Cerebellar nuclear complex (tissue), 1 donor: ENCODE measurements around the gene GALNTL6.
"Not testable (repeated sequence)": the region's sequence is repeated elsewhere in the genome, so short reads cannot be mapped to it uniquely, and the experiment has no call there.

Experiments
- DNase-seq, 2 experiments: peaks; one replicate each; lab custom pipeline; 2025; lab: John Stamatoyannopoulos, UW

The GALNTL6 gene

DNA sequence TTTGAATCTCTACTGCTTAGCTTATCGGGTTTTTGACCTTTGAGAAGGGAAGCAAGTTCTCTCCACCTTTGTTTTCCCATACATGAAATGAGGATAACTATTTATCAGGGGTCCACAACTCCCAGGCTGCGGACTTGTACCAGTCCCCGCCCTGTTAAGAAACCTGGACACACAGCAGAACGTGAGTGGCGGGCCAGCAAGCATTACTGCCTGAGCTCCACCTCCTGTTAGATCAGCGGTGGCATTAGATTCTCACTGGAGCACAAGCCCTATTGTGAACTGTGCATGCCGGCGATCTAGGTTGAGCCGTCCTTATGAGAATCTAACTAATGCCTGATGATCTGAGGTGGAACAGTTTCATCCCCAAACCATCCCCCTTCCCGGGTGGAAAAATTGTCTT, 579.5 kb downstream of the GALNTL6 start:
- DNase-seq = no peak

DNA sequence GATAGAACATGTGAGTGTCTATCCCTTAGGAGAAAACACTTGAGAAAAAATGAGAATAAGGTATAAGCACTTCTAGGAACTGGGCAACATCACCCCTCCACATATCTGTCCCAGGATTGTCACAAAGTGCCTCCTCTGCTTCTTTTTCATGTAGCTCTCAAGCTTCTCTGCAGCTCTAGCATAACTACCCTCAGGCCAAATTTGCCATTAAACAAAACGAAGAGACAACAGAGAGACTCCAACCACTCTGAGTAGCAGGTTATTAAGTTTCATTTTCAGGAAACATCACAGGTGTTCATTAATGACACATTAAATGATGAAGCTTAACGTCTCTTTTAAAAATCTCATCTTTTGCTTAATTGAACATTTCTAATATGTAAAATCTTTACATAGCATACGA, 580.0 kb downstream of the GALNTL6 start:
- no peak for DNase-seq

DNA sequence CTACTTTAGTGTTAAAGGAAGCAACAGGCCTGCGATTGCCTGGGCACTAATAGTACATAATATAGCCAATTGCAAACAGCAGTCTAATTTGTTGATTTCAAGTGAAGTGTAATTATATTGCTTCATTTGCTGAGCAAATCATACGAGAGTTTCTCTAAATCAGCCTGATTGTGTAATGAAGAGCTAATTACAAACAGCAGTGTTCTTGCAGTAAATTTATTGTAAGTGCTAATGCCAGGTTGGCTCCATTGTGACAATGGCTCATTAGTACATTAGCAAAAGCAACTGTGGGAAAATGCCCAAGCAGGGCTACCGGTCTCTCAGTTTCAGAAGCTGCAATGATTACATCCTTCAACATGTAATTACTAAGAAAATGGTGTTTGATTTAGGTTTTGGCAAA, 591.5 kb downstream of the GALNTL6 start:
- DNase-seq = no peak

DNA sequence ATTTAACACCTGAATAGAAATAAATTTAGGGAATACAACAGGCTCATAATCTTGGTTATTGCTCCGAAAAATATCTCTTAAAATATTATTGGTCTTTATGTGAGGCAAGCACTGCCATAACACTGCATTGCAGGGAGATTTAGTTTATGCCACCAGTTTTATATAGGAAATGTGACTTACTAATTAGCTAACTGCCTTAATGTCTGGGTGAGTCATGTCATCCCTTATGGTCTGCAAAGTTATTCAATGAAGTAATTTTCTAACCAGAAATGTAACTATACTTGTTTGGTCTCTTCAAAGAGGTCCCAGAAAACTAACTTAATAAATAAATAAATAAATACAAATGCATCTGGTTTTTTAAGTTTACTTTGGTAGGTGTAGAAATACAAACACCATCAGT, 597.2 kb downstream of the GALNTL6 start:
- no peak for DNase-seq

DNA sequence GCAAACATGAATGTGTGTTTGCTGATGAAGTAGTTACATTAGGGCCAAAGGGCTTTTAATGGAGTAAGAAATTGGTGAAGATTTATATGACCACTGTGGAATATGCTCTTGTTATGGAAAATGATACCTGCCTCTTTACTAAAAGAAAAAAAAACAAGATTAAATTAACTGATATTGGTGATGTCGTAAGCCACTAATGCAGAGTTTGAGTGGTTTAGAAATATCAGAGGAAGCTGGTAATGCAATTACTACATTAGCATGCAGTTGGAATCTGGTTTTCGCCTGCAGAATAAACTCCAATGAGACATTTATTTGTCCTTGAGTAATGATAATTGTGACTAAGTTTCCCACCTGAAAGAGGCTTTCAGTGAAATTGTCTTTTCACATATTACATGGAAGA, 597.9 kb downstream of the GALNTL6 start:
- DNase-seq = no peak

DNA sequence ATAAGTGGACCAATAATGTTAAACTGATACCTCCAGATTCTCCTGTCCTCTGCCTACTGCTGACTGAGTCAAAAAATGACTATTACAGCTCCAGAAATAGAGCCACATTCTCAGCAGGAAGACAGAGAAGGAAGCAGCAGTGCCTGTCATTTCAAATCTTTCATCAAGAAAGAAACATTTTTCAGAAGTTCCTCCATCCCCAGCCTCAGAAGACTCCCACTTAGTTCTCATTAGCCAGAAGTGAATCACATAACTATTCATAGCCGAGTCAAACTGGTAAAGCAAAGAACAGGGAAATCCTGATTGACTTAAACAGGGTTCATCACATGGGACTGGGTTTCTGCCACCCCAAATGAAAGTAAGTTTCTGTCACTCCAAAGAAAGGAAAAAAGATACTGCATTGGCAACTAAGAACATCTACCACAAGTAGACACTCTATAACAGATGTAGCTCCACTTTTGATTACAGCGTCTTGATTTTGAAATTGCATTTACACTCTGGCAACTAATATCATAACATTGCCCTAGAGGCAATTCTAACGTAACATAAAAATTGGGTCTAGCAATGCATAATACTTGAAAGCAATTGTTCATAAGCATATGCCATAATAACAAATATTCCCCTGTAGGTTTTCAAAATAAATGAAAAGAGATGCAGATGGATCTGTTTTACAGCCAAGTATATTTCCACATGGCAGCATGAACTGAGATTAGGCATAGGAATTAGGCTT, 599.8 kb downstream of the GALNTL6 start:
- DNase-seq = no peak

DNA sequence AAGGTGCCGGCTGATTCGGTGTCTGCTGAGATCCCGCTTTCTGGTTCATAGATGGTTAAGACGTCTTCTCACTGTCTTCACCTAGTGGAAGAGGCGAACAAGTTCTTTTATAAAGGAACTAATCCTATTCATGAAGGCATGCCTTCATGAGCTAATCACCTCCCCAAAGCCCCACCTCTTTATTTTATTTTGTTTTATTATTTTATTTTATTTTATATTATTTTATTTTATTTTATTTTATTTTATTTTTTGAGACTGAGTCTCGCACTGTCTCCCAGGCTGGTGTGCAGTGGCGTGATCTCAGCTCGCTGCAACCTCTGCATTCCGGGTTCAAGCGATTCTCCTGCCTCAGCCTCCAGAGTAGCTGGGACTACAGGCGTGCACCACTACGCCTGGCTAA, 615.8 kb downstream of the GALNTL6 start:
- DNase-seq = not testable (repeated sequence)

DNA sequence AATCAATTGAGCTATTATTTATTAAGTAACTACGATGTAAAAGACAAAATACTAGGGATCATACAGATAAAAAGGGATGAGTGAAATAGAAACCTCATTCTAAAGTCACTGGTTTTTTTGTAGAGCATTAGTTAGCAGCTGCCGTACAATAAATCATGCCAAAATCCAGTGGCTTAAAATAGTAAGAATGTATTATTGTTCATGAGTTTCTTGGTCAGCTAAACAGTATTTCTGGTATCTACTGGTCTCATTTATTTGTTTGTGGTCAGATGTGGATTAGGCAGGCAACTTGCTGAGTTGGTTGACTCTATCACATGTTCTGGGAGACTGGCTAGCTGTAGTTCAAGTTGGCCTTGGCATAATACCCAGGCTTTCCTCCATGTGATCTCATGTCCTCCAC, 667.3 kb downstream of the GALNTL6 start:
- no peak for DNase-seq

DNA sequence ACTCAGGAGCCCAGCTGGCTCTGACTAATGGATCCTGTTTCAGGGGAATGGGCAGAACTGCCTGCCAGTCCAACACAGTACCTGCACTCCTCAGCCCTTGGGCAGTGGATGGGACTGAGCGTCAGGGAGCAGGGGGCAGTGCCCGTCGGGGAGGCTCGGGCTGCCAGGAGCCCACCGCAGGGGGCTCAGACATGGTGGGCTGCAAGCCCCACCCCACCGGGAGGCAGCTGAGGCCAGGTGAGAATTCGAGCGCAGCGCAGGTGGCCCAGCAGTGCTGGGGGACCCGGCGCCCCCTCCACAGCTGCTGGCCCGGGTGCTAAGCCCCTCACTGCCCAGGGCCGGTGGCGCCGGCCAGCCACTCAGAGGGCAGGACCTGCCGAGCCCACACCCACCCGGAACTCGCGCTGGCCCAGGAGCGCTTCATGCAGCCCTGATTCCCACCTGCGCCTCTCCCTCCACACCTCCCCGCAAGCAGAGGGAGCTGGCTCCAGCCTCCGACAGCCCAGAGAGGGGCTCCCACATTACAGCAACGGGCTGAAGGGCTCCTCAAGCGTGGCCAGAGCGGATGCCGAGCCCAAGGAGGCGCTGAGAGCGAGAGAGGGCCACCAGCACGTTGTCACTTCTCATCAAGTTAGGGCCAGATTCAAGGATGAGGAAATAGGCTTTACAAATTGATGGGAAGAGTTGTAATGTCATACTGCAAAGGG, 668.8 kb downstream of the GALNTL6 start:
- DNase-seq = no peak

DNA sequence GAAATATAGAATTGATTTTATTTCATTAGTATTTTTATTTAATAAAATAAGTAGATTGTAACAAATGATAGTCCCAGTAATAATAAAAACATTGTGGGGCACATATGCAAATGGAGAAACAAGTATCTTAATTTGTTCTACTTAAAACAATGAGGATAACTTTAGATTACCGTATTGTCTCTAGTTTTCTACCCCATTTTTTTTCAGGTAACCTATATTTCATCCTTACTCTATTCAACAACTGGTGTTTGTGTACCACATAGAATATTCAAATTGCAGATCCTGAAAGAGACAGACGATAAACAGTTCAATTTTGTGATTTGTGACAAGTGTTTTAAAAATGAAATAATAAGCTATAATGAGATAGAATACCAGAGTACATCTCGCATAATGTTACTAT, 671.8 kb downstream of the GALNTL6 start:
- DNase-seq = no peak

DNA sequence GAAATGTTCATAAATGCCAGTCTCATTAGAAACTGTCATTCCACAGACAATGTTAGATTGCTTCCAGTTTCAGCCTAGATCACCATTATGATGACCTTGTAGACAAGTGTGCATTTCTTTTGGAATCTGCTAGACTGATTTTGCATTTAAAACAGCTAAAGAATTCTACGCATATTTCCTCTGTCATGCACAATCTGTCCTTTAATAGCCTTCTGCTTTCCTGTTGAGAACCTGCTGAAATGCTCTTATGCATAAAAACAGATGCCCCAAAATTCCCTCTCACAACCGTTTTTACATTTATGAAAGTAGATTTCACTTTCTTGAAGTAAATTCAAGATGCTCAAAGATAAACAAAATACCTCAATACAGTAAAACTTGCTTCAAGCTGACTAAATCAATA, 673.3 kb downstream of the GALNTL6 start:
- DNase-seq = no peak

DNA sequence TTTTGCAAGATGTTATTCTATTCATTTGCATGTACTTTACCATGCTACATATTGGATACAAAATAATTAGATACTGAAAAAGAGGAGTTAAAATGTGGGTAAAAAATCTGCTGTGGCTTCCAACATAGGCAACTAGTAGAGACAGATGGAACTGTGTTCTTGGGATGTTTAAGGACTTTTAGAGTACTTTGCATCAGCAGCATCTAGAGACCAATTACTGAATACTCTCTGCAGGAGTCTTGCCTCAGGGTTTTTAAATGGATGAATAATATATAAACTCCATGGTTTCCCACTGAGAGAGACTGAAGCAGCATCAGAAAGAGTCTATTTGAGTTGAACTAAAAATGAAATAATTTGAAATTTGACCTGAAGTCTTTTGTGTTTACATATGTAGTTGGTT, 676.7 kb downstream of the GALNTL6 start:
- DNase-seq = no peak

DNA sequence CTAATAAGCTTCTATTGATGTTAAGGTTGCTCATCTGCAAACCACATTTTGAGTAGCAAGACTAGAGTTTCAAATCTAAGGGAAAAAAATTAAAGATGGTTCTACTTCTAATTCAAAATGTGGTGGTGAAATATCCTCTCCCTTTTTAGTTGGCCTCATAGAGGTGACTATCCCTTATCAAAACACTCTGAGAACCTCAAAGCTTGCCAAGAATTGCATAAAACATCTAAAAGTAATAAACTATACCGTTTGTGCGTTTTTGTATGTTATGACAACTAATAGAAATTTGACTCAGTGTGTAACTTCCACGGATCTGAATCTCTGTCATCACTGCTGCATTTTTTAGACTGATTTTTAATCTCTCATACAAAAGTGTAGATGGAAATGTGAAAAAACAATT, 682.6 kb downstream of the GALNTL6 start:
- no peak for DNase-seq

DNA sequence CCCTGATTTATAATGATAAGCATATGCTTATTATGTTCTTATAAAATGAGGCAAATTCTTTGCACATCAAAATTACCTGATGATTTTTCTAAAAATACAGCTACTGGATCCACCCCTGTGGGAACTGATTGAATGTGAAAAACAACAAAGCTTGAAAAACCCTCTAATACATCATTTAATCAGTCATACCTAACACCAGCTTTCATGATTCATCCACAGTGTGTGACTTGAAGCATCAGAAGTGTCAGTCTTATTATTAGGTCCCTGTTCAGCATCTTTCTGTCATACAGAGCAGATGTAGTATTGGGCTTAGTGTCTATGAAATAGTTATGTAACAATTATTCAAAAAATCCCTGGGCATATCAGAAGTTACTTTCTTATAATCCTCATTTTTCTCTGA, 684.1 kb downstream of the GALNTL6 start:
- DNase-seq = no peak

DNA sequence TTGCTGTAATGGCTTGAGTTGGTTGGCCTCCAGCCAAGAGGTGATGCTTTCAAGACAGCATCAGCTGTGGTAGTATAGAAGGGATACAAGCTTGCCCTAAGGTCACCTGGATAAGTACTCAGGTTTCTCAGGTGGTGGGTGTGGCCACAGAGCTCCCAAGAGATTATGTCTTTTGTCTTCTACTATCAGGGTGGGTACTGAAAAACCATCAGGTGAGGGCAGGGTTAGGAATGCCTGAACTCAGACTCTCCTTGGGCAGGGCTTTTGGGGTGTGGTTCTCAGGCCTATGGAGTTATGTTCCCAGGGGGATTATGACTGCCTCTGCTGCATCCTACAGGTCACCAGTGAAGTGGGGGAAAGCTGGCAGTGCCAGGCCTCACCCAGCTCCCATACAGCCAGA, 700.8 kb downstream of the GALNTL6 start:
- no peak for DNase-seq

DNA sequence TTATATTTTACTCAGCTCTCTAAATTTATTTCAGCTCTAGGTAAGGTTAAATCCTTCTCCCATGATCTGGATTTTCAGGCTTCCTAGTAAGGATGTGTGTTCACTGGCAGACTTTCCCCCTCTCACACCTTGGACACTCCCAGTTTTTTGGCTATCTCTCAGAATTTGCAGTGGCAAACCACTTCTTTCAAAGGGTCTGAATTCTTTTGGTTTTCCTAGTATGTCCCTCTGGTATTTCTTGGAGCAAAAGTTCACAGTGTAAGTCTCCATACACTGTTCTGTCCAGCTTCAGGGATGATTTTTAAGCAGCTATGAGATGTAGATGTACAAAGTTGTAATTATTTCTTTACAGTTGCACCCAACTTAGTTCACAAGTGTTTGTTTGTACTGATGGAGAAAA, 701.6 kb downstream of the GALNTL6 start:
- DNase-seq = no peak

DNA sequence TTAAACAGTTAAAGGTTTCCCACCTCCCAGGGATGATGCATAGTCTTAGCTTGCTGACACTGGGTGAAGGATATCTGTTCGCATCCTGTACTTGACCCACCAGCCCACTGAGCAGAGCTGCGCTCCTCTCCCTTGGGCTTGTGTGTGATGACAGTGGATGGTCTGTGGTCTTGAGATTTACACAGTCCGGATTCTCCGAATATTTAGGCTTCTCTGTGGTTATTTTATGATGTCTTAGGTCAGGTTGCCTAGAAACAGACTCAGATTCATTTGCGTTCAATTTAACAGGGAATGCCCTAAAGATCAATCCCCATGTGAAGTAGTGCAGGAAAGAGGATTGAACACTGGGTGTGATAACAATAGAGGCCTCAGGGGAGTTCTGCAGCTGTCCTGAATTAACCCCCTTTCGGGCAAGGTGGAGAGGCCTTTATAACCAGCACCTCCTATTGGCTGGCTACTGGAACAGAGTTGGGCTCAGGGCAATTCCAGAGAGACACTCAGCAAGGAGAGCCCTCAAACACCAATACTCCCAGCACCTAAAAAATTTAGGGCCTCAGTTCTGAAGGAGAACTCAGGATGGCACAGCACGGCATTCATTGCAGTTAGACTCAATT, 702.2 kb downstream of the GALNTL6 start:
- DNase-seq = no peak

DNA sequence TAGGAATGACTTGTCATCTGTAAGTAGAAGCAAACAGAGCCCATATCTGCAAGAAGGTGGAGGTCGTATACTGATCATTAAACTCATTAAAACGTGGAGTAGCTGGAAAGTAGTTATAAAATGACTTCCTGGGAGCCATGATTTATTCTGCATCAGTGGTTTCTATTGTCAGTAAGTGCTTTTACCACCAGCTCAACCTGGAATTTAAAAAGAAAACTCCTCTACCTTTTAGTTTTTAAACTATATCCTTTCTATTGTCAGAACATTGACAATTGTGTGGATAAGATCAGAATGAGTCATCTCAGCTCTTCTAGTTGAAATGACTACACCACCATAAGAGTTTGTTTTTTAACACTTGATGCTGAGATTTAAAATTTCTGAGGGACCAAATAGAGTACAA, 704.2 kb downstream of the GALNTL6 start:
- no peak for DNase-seq

DNA sequence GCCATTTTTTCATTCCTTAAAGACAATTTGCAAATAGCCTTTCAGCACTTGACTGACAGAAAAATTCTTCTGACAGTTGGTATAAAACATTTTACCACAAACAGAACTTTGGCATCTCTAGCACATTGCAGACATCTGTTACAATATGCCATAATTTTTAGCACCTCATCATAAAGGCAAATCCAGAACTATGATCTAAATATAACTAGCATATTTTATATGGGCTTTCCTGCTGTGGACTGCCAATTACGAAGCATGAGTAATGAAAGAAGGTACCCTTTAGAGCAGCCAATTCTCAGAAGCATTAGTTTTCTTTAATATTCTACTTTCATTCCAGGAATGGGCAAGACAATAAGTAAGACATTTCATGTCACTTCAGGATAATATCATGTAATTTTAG, 708.0 kb downstream of the GALNTL6 start:
- DNase-seq = no peak

DNA sequence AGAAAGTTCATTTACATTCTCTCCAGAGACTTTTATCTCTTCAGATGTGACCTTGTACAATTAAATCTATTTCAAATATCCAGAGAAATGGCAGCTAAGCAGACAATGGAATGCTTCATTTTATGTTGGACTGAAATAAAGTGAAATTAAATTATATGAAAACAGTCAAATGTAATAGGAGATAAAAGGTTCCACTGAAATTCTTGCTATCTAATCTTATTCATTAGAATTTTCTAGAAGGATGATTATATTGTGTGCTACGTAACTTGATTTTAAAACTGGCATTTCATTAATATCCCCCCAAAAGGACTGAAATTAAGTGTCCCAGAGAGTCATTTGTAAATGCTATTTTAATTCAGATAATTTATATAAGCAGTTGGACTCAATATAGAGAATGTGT, 708.5 kb downstream of the GALNTL6 start:
- DNase-seq = no peak

DNA sequence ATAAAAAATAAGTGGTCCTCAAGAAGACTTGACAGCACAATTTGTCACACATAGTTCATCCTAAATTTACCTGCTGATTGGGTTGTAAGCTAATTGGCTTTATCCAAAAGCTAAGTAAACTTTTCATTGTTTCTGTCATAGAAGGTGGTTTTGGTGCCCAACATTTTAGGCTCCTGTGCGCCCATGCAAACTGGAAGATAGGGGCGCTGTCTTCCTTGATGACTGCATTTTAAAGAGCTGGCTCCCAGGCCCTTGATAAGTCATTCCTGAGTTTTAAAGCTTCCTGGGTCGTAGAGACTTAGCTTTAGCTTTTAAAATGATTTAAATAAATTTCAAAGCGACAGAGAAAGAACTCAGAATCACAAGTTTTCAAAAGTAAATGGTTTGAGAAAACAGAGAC, 730.0 kb downstream of the GALNTL6 start:
- no peak for DNase-seq

DNA sequence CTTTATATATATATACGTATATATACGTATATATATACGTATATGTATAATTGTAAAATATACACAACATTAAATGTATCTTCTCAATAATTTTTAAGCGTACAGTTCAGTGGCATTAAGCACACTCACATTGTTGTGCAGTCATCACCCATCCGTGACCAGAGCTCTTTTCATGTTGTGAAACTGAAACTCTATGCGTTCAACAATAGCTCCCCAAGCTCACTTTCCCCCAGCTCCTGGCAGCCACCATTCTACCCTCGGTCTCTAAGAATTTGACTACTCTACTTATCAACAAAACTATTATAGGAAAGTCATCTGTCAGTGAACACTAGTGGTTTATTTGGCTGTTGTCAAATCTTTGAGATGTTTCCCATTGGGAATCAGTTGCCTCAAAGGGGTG, 733.6 kb downstream of the GALNTL6 start:
- no peak for DNase-seq

DNA sequence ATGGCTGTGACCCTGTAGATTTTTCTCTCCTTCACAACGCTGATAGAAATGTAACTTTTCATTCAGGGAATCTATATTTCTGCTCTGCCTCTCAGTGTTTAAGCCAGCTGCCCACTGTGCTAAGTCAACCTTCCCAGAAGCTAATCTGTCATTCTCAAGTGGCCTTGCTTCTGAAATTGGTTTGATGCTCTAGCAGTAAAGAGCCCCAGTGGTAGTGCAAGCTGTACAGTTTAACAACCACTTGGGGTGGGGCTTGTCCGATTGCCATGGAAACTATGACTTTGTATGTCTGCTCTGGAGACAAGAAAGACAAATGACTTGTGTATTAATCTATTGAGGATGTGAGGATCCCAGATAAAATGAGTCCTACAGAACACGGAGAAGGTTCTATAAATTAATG, 734.5 kb downstream of the GALNTL6 start:
- no peak for DNase-seq

DNA sequence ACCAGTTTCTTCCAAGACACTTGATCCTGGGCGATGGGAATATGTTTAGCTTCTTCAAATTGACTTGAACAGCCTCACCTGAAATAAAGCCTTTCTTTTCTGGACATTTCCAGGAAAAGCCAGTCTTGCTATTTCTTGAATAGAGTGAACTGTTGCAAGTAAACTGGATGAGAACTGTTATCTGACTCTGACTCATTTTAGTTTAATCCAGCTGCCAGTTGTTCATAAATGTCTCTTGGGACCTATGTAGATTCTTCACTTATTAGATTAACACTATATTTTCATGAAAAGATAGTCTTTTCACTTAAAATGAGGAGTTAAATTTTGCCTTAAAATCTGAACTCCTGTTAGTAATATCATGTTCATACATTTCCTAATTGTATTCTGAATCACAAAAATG, 740.0 kb downstream of the GALNTL6 start:
- no peak for DNase-seq
